ENCODE results near the gene XPO4.

- TF ChIP-seq CTCF (IDR thresholded peaks at IDR 0.05; ENCODE audit: low read depth, low read length) (no peak), EZH2phosphoT487 (IDR thresholded peaks at IDR 0.05; ENCODE audit: low read depth) (no peak)
Observed at GRCh38 chr13:20869540-20869939, 33.0 kb downstream of the XPO4 start.

All from OCI-LY3 (cell line).